ENCODE results near the gene PHLDA1. TPM values are rescaled to one million over a fixed set of nuclear protein-coding genes. Genes with fewer than 3 reads are reported as not detected.
A peak's percentile ranks its signal among the peaks of the same experiment; 100 is the strongest.

The PHLDA1 gene
- total RNA-seq, 1 experiment from 2014 or later, result 34.9 TPM

- H3K4me1 Mint-ChIP-seq, result peaks cover 77% of the 10 kb centered on the region
- ATAC-seq, result peak; percentile 44
- ChIA-PET POLR2A (interaction anchor here (1.4 kb wide), 1 partner anchor 10 kb away, joined by 8 read pairs; no protein-coding TSS in a partner anchor), CTCF (interaction anchor here (0.6 to 2.1 kb wide), 17 partner anchors 9 to 551 kb away, joined by 3 to 17 read pairs (median 4); no protein-coding TSS in a partner anchor)
- peak overlapping the region; percentile 82 for H3K27ac Mint-ChIP-seq
- H3K36me3 Mint-ChIP-seq, result no peaks in the 10 kb centered on the region
- H3K4me3 Mint-ChIP-seq, result no peak overlapping the region
- no peak for TF ChIP-seq KAT7 (CRISPR knock-in tag; IDR thresholded peaks at IDR 0.05; ENCODE audit: borderline replicate concordance)
- TF ChIP-seq ZBTB21 (CRISPR knock-in tag; IDR thresholded peaks at IDR 0.05; ENCODE audit: borderline replicate concordance), result no peak
- TF ChIP-seq FOXJ3 (CRISPR knock-in tag; IDR thresholded peaks at IDR 0.05; ENCODE audit: borderline replicate concordance), result no peak
- TF ChIP-seq MYBL2 (CRISPR knock-in tag; IDR thresholded peaks at IDR 0.05), result no peak
- TF ChIP-seq CTCF (IDR thresholded peaks at IDR 0.05), result peak; percentile 81
- peak; percentile 42; the same call in 1 of the 2 replicates for TF ChIP-seq ZNF532 (CRISPR knock-in tag; IDR thresholded peaks at IDR 0.05; ENCODE audit: borderline replicate concordance)
- TF ChIP-seq ZMAT4 (CRISPR knock-in tag; IDR thresholded peaks at IDR 0.05), result no peak
- TF ChIP-seq NR3C1 (CRISPR knock-in tag; conservative IDR thresholded peaks at IDR 0.05; ENCODE audit: low read depth), result no peak
- 0 out of 2 replicates have a peak, but pooled peaks have one; percentile 50 for TF ChIP-seq ZNF138 (CRISPR knock-in tag; conservative IDR thresholded peaks at IDR 0.05)
- TF ChIP-seq PRRX2 (CRISPR knock-in tag; IDR thresholded peaks at IDR 0.05), result no peak; the same call in 1 of the 2 replicates
- TF ChIP-seq CDX4 (CRISPR knock-in tag; IDR thresholded peaks at IDR 0.05; ENCODE audit: borderline replicate concordance), result no peak
- TF ChIP-seq ATF6 (CRISPR knock-in tag; IDR thresholded peaks at IDR 0.05), result no peak
- TF ChIP-seq STAT6 (CRISPR knock-in tag; conservative IDR thresholded peaks at IDR 0.05; ENCODE audit: low read depth), result no peak
- TF ChIP-seq GTF2I (CRISPR knock-in tag; conservative IDR thresholded peaks at IDR 0.05), result no peak
- TF ChIP-seq ZNF425 (CRISPR knock-in tag; conservative IDR thresholded peaks at IDR 0.05), result no peak; the same call in 1 of the 2 replicates
- TF ChIP-seq ERG (CRISPR knock-in tag; IDR thresholded peaks at IDR 0.05), result peak; percentile 11; the same call in 1 of the 2 replicates
- no peak for TF ChIP-seq ZNF423 (CRISPR knock-in tag; IDR thresholded peaks at IDR 0.05)
- no peak for TF ChIP-seq CREM (CRISPR knock-in tag; IDR thresholded peaks at IDR 0.05)
- no peak for TF ChIP-seq GRHL2 (CRISPR knock-in tag; IDR thresholded peaks at IDR 0.05; ENCODE audit: insufficient replicate concordance, severe bottlenecking)
- no peaks in the 10 kb centered on the region for H3K27me3 Mint-ChIP-seq (ENCODE audit: low read depth)
- no peak for DNase-seq (ENCODE audit: low spot score)
- H3K9me3 Mint-ChIP-seq, result no peaks in the 10 kb centered on the region
Observed at GRCh38 chr12:76037130-76038103, 5.8 kb upstream of the PHLDA1 start.

Measured in WTC11 (cell line).